GM12892 (cell line): Measurements from ENCODE around the gene ANKRD27.

Experiments
- POLR2A ChIP-seq: IDR thresholded peaks from 2 replicates; pipeline ENCODE4 v1.6.1; 2011; ENCODE audit warnings: low read depth, low read length, control low read depth
- POLR2AphosphoS5 ChIP-seq: IDR thresholded peaks from 2 replicates; pipeline ENCODE4 v1.6.1; 2011; ENCODE audit warnings: low read depth, low read length, control low read depth
- TAF1 ChIP-seq: IDR thresholded peaks from 2 replicates; pipeline ENCODE4 v1.6.1; 2011; ENCODE audit warnings: low read depth, mild to moderate bottlenecking, control low read depth, low read length, borderline replicate concordance

DNA sequence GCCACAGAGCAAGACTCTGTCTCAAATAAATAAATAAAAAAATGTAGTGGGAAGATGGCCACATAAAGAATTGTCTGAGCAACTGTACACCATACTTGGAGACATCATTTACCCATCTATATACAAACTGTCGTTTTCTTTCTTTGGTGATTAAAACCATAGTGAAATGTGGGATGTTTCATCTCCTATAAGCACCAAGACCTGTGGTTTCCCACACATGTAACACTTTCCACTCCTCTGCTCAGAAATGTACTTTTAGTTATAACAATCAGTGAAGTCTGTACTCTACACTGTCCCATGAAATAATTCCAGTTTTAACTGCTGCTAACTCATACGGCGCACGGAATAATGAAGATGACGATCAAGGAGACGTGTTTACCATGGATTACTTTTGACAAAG, 75.7 kb downstream of the ANKRD27 start:
- no peak for TF ChIP-seq TAF1
- TF ChIP-seq POLR2AphosphoS5: no peak
- TF ChIP-seq POLR2A: no peak
